Measurements from ENCODE around the gene COX4I1. TPM values are rescaled to one million over a fixed set of nuclear protein-coding genes. Genes with fewer than 3 reads are reported as not detected.

COX4I1 gene
- total RNA-seq, 2 donors from 2014 or later, result 436 to 471 TPM

- Mint-ChIP-seq H3K4me1 (no peaks in the 10 kb centered on the region), H3K27ac (no peak overlapping the region), H3K27me3 (ENCODE audit: insufficient read depth) (peaks cover 31% of the 10 kb centered on the region), H3K4me3 (no peak overlapping the region), H3K9me3 (no peaks in the 10 kb centered on the region), H3K36me3 (ENCODE audit: low read depth) (no peaks in the 10 kb centered on the region)
- Histone ChIP-seq H3K4me1 (ENCODE audit: control insufficient read depth, insufficient read depth, low read length) (no peaks in the 10 kb centered on the region), H3K36me3 (ENCODE audit: control insufficient read depth, insufficient read depth, low read length) (no peaks in the 10 kb centered on the region), H3K27ac (ENCODE audit: low read depth, low read length) (no peak overlapping the region), H3K4me3 (ENCODE audit: low read length) (no peak overlapping the region), H3K9me3 (ENCODE audit: control insufficient read depth, low read length) (no peaks in the 10 kb centered on the region), H3K9ac (ENCODE audit: extremely low read depth, low read length, poor library complexity, severe bottlenecking) (no peak overlapping the region), H3K27me3 (ENCODE audit: control insufficient read depth, insufficient read depth, low read length, poor library complexity, severe bottlenecking) (peaks cover 24% of the 10 kb centered on the region)
- 7 to 14% methylated on average over 8 to 10 of the region's 10 CpGs for WGBS, 2 experiments (ENCODE audit: insufficient coverage in 1 of 2, insufficient read length in 1 of 2)
- peak; percentile 88 for TF ChIP-seq CTCF (conservative IDR thresholded peaks at IDR 0.05)
- peak; percentile 98 for DNase-seq
Measured at GRCh38 chr16:85819245-85819644, 19.8 kb downstream of the COX4I1 start.

DNA sequence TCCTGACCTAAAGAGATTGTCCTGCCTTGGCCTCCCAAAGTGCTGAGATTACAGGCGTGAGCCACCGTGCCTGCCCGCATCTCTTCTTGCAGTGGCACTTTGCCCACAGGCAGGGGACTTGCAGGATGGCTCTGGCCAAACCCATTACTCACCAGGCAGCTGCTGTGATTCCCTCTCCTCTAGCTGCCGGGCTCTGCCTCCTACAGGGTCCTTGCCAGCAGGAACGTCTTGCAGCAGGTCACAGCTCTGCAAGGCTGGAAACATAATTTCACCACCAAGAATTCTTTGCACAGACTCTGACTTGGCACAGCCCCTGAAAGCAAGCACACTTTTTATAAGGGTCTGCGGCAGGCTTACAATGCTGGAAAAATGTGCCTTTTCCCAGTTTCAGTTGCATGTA lies 20.3 kb downstream of the COX4I1 start:
- WGBS, 2 experiments (ENCODE audit: insufficient coverage in 1 of 2, insufficient read length in 1 of 2), result 87 to 89% methylated on average over 5 to 6 of the region's 6 CpGs
- H3K27me3 ChIP-seq (ENCODE audit: control insufficient read depth, insufficient read depth, low read length, poor library complexity, severe bottlenecking), result peaks cover 24% of the 10 kb centered on the region
- no peak overlapping the region for H3K9ac ChIP-seq (ENCODE audit: extremely low read depth, low read length, poor library complexity, severe bottlenecking)
- H3K4me3 ChIP-seq (ENCODE audit: low read length), result no peak overlapping the region
- no peak overlapping the region for H3K27ac ChIP-seq (ENCODE audit: low read depth, low read length)
- no peak for TF ChIP-seq CTCF (conservative IDR thresholded peaks at IDR 0.05)
- no peak overlapping the region for H3K27ac Mint-ChIP-seq
- peaks cover 31% of the 10 kb centered on the region for H3K27me3 Mint-ChIP-seq (ENCODE audit: insufficient read depth)
- H3K9me3 Mint-ChIP-seq, result no peaks in the 10 kb centered on the region
- H3K36me3 Mint-ChIP-seq (ENCODE audit: low read depth), result no peaks in the 10 kb centered on the region
- no peaks in the 10 kb centered on the region for H3K4me1 Mint-ChIP-seq
- no peak for DNase-seq
- H3K9me3 ChIP-seq (ENCODE audit: control insufficient read depth, low read length), result no peaks in the 10 kb centered on the region
- H3K4me1 ChIP-seq (ENCODE audit: control insufficient read depth, insufficient read depth, low read length), result no peaks in the 10 kb centered on the region
- no peaks in the 10 kb centered on the region for H3K36me3 ChIP-seq (ENCODE audit: control insufficient read depth, insufficient read depth, low read length)
- H3K4me3 Mint-ChIP-seq, result no peak overlapping the region

DNA sequence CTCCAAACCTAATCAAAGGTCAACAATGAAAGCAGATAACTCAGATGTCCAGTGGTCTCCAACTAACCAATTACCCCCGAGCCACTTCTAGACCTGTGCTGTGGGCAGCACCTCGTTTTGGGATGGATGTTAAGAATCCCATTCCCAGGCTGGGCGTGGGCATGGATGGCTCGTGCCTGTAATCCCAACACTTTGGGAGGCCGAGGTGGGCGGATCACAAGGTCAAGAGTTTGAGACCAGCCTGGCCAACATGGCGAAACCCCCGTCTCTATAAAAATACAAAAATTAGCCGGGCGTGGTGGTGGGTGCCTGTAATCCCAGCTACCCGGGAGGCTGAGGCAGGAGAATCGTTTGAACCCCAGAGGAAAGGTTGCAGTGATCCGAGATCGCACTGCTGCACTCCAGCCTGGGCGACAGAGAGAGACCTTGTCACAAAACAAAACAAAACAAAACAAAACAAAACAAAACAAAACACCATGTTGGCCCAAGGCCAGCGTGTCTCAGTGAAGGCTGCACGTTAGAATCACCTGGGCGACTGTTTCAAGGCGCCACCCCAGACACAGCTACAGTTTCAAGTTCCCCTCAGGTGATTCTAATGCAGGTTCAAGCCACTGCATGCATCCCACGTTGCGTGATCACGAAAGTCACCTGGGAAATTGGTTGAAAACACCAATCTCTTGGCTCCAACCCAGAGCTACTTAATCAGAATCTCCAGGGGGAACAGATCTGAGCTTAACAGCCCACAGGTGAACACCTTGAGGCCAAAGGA lies 21.3 kb downstream of the COX4I1 start:
- Mint-ChIP-seq H3K27ac (no peak overlapping the region), H3K27me3 (ENCODE audit: insufficient read depth) (peaks cover 31% of the 10 kb centered on the region), H3K9me3 (no peaks in the 10 kb centered on the region), H3K36me3 (ENCODE audit: low read depth) (no peaks in the 10 kb centered on the region), H3K4me3 (no peak overlapping the region), H3K4me1 (no peaks in the 10 kb centered on the region)
- no peaks in the 10 kb centered on the region for H3K4me1 ChIP-seq (ENCODE audit: control insufficient read depth, insufficient read depth, low read length)
- 67 to 78% methylated on average over 15 to 22 of the region's 22 CpGs for WGBS, 2 experiments (ENCODE audit: insufficient coverage in 1 of 2, insufficient read length in 1 of 2)
- TF ChIP-seq CTCF (conservative IDR thresholded peaks at IDR 0.05), result no peak
- H3K9me3 ChIP-seq (ENCODE audit: control insufficient read depth, low read length), result no peaks in the 10 kb centered on the region
- no peak for DNase-seq
- no peaks in the 10 kb centered on the region for H3K36me3 ChIP-seq (ENCODE audit: control insufficient read depth, insufficient read depth, low read length)
- H3K27ac ChIP-seq (ENCODE audit: low read depth, low read length), result no peak overlapping the region
- H3K9ac ChIP-seq (ENCODE audit: extremely low read depth, low read length, poor library complexity, severe bottlenecking), result no peak overlapping the region
- peaks cover 24% of the 10 kb centered on the region for H3K27me3 ChIP-seq (ENCODE audit: control insufficient read depth, insufficient read depth, low read length, poor library complexity, severe bottlenecking)
- H3K4me3 ChIP-seq (ENCODE audit: low read length), result no peak overlapping the region

All from endodermal cell (in vitro differentiated cells).